HG03196 (cell line): ENCODE results near the gene AOC2.
"Not testable (repeated sequence)": the region's sequence is repeated elsewhere in the genome, so short reads cannot be mapped to it uniquely, and the experiment has no call there.

Source experiments
- ATAC-seq: cut with Tn5 transposase; IDR thresholded peaks from one replicate; pipeline ENCODE4 v1.9.1; 2021; ENCODE audit not compliant: unreplicated experiment

AOC2 gene

DNA sequence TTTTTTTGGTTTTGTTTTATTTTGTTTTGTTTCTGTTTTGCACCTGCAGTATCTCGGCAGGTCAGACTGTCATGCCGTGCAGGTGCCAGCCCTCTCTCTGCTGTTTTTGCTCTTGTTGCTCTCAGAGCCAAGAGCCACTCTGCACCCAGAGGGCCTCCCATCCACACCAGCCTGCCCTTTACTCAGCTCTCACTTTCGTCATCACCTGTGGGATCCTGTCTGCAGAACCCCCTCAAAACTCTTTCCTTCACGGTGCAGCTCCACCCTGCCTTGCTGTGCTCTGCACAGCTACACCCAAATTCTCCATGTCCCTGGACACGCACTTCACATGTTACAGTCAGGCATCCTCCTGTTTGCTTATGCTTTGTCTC, 9.2 kb downstream of the AOC2 start:
- ATAC-seq: no peak

GRCh38 chr17:42853968-42854790, 9.8 kb downstream of the AOC2 start:
- no peak for ATAC-seq

DNA sequence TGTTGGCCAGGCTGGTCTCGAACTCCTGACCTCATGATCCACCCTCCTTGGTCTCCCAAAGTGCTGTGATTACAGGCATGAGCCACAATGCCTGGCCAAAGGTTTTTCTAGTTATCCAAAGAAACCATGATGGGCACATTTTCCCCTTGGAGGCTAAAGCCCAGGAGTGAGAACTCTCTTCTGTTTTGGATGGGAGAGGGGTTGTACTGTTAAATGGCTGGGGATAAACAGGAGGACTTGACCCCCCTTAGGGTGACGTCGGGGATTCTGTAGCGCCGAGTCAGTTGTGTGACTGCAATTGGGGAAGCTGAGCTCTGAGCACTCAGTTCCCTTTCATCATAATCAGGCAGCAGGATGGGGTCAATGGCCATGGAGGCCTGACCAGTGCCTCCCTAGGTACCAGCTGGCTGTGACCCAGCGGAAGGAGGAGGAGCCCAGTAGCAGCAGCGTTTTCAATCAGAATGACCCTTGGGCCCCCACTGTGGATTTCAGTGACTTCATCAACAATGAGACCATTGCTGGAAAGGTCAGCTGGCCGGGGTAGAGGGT, 10.7 kb downstream of the AOC2 start:
- ATAC-seq: no peak

DNA sequence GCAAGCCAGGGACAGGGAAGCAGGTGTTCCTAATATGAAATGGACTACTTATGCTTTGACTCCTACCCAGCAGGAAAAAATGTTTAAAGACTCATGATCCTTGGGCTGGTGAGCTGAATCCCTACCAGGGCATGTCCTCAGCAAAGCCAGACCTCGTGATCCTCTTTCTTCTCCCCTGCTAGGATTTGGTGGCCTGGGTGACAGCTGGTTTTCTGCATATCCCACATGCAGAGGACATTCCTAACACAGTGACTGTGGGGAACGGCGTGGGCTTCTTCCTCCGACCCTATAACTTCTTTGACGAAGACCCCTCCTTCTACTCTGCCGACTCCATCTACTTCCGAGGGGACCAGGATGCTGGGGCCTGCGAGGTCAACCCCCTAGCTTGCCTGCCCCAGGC, 11.7 kb downstream of the AOC2 start:
- not testable (repeated sequence) for ATAC-seq

GRCh38 chr17:42856516-42856915, 12.1 kb downstream of the AOC2 start:
- ATAC-seq: not testable (repeated sequence)

DNA sequence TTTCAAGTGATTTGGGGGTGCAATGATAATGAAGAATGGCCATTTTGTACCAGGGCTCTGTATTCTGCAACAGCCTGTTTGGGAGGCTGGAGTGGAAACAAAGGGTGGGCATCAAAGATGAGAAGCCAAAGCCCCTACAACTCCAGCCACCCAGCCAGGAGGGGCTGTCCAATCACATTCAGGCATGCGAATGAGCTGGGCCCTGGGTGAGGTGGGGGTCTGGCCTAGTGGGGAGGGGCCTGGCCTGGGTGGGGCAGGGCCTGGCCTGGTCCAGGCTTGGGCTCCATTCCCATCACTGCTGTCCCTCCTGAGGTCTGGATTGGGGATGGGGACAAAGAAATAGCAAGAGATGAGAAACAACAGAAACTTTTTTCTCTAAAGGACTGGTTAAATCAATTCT, 13.0 kb downstream of the AOC2 start:
- no peak for ATAC-seq

GRCh38 chr17:42865638-42866094, 21.3 kb downstream of the AOC2 start:
- ATAC-seq: no peak

GRCh38 chr17:42866216-42866615, 21.8 kb downstream of the AOC2 start:
- ATAC-seq: no peak

- ATAC-seq: no peak
These were observed 22.5 kb downstream of the AOC2 start for GRCh38 chr17:42866631-42867575.

DNA sequence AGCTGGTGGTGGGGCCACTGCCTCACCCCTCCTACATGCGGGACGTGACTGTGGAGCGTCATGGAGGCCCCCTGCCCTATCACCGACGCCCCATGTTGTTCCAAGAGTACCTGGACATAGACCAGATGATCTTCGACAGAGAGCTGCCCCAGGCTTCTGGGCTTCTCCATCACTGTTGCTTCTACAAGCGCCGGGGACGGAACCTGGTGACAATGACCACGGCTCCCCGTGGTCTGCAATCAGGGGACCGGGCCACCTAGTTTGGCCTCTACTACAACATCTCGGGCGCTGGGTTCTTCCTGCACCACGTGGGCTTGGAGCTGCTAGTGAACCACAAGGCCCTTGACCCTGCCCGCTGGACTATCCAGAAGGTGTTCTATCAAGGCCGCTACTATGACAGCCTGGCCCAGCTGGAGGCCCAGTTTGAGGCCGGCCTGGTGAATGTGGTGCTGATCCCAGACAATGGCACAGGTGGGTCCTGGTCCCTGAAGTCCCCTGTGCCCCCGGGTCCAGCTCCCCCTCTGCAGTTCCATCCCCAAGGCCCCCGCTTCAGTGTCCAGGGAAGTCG, 23.4 kb downstream of the AOC2 start:
- ATAC-seq: not testable (repeated sequence)

GRCh38 chr17:42868338-42868737, 24.0 kb downstream of the AOC2 start:
- no peak for ATAC-seq

GRCh38 chr17:42871647-42872046, 27.3 kb downstream of the AOC2 start:
- no peak for ATAC-seq

GRCh38 chr17:42872251-42872965, 28.0 kb downstream of the AOC2 start:
- no peak for ATAC-seq

GRCh38 chr17:42873315-42873714, 28.9 kb downstream of the AOC2 start:
- no peak for ATAC-seq

DNA sequence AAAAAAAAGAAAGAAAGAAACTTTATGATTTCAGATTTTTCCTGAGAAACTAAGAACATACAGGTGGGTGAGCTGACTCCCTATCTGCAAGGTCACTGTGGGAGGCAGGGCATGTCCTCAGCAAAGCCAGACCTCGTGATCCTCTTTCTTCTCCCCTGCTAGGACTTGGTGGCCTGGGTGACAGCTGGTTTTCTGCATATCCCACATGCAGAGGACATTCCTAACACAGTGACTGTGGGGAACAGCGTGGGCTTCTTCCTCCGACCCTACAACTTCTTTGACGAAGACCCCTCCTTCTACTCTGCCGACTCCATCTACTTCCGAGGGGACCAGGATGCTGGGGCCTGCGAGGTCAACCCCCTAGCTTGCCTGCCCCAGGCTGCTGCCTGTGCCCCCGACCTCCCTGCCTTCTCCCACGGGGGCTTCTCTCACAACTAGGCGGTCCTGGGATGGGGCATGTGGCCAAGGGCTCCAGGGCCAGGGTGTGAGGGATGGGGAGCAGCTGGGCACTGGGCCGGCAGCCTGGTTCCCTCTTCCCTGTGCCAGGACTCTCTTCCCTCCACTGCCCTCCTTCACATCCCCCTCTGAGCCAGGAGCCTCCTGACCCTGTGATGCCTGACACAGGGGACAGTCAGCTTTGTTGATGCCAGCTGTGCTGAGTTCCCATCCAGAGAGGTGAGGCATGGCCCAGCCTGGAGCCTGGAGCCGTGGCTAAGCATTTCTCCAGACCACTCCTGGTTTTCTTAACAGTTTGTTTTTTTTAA, 29.7 kb downstream of the AOC2 start:
- ATAC-seq: not testable (repeated sequence)

GRCh38 chr17:42877037-42877436, 32.7 kb downstream of the AOC2 start:
- ATAC-seq: no peak

GRCh38 chr17:42878123-42878880, 33.9 kb downstream of the AOC2 start:
- ATAC-seq: no peak

GRCh38 chr17:42878924-42879595, 34.7 kb downstream of the AOC2 start:
- ATAC-seq: no peak

DNA sequence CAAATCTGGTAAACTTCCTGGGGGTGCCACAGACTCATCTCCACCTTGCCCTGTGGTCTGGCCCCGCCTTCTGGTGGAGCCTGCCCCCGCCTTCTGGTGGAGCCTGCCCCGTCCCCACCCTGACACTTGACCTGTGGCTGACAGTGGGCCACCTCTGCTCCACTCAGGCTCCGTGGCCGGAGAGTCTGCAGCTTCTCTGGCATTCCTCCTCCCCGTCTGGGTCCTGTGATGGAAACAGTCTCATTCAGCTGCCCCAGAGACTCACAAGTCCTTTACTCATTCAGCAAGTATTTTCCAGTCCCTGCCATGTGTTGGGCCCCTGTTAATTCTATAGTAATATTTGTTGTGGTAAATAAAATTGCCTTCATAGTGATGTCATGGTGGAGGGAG, 35.2 kb downstream of the AOC2 start:
- no peak for ATAC-seq
